ENCODE measurements around the gene ANKRD22.
A peak's percentile ranks its signal among the peaks of the same experiment; 100 is the strongest.

Gene ANKRD22
- total RNA-seq, result 0 to 0.30 (median 0) reads per million in 9 experiments

- Mint-ChIP-seq H3K27ac (no peak within 1 kb of the TSS), H3K36me3 (ENCODE audit: insufficient read depth) (no peaks in the 10 kb centered on the region), H3K4me3 (no peak within 1 kb of the TSS), H3K27me3 (peaks cover 0 to 7% of the 10 kb centered on the region in 2 donors), H3K9me3 (no peaks in the 10 kb centered on the region), H3K4me1 (ENCODE audit: low read depth in 2 of 2) (peaks cover 3% of the 10 kb centered on the region in 2 donors)
- ATAC-seq (replicated peaks) (no peak), DNase-seq (no peak)
Observed at GRCh38 chr10:88851706-88852105, at the start of gene ANKRD22. Gene ANKRD22, minus strand, starts transcription at chr10:88851844. Its CDS starts 237 bp downstream, at chr10:88851607.

DNA sequence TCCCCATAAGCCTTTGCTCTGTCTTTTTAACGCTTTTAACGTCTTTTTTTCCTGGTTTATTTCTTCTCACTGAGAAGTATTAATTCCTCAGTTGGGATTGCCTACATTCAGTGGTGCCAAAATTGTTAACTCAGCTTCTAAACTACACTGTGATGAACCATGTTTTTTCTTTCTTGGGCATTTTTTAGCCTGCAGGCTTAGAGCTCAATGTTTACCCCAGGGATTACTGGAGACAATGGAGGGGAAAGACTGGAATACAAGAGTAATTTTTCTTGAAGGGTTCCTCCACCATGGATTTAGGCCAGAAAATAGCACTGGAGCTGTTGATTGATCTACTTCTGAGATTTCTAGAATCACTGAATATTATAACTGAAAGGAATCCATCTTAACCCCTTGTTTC lies 48.2 kb upstream of the ANKRD22 start:
- ATAC-seq (replicated peaks) (no peak), DNase-seq (no peak)
- H3K4me1 Mint-ChIP-seq (ENCODE audit: low read depth in 2 of 2), result peaks cover 33 to 41% of the 10 kb centered on the region in 2 donors
- no peak overlapping the region for H3K4me3 Mint-ChIP-seq
- H3K9me3 Mint-ChIP-seq, result no peaks in the 10 kb centered on the region
- H3K27me3 Mint-ChIP-seq, result no peaks in the 10 kb centered on the region
- H3K27ac Mint-ChIP-seq, result peak overlapping the region; percentile 36 to 69
- H3K36me3 Mint-ChIP-seq (ENCODE audit: insufficient read depth), result peaks cover 25% of the 10 kb centered on the region

DNA sequence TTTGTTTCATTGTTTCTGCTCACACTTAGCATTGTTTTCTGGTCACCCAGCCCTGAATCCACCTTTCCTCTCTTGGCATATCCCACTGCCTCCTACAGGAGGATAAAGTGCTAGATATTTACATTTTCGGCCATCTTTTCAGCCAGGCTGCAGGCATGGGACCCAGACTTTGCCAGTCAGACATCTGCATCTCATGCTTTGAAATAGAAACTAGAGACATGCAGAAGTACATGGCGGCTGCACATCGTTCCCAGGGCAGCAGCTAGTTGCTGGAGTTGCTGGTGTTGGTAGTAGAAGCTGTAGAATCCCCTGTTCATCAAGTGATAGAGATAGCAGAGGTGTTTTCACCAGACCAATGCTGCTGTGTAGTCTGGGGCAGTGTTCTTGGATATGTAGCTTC lies 47.1 kb upstream of the ANKRD22 start:
- no peaks in the 10 kb centered on the region for H3K9me3 Mint-ChIP-seq
- H3K4me3 Mint-ChIP-seq, result no peak overlapping the region
- peak overlapping the region in 1 of 2 donors; percentile 22 for H3K27ac Mint-ChIP-seq
- H3K36me3 Mint-ChIP-seq (ENCODE audit: insufficient read depth), result peaks cover 16% of the 10 kb centered on the region
- DNase-seq (no peak), ATAC-seq (replicated peaks) (no peak)
- H3K4me1 Mint-ChIP-seq (ENCODE audit: low read depth in 2 of 2), result peaks cover 35 to 44% of the 10 kb centered on the region in 2 donors
- no peaks in the 10 kb centered on the region for H3K27me3 Mint-ChIP-seq

- Mint-ChIP-seq H3K36me3 (ENCODE audit: insufficient read depth) (peaks cover 1% of the 10 kb centered on the region), H3K4me1 (ENCODE audit: low read depth in 2 of 2) (peaks cover 35 to 48% of the 10 kb centered on the region in 2 donors), H3K27me3 (no peaks in the 10 kb centered on the region), H3K27ac (peak overlapping the region; percentile 51 to 55), H3K9me3 (no peaks in the 10 kb centered on the region), H3K4me3 (peak overlapping the region in 1 of 2 donors; percentile 28)
- ATAC-seq (replicated peaks), result no peak
- no peak for DNase-seq
Observed at GRCh38 chr10:88896994-88897853, 45.6 kb upstream of the ANKRD22 start.

DNA sequence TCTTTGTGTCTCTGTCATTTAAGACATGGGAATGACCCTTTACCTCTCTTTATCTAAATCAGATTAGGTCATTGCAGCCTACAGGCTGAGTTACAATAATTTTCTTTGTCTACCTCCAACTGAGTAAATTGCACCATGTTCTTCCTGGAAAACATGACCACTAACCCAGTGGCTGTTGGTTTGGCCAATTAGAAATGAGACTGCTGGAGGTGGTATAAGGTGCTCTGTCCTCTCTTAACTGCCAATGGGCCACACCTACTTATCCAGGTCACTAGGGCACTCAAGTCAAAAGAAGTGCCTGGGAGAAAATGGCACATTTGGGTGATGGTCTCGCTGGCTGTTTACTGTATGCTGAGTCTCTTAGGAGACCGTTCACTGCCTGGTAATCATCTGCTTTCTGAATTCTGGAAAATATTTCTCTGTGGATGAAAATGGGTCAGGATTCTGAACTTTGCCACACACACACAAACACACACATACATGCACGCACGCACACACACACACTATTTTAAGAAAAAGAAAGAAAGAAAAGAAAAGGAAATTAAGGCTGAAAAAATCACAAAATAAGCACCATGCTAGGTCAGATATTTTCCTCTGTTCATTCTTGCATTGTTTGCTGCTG lies 44.8 kb upstream of the ANKRD22 start:
- peaks cover 3% of the 10 kb centered on the region for H3K36me3 Mint-ChIP-seq (ENCODE audit: insufficient read depth)
- H3K27me3 Mint-ChIP-seq, result no peaks in the 10 kb centered on the region
- no peaks in the 10 kb centered on the region for H3K9me3 Mint-ChIP-seq
- peak overlapping the region; percentile 51 to 55 for H3K27ac Mint-ChIP-seq
- H3K4me1 Mint-ChIP-seq (ENCODE audit: low read depth in 2 of 2), result peaks cover 37 to 53% of the 10 kb centered on the region in 2 donors
- DNase-seq (no peak), ATAC-seq (replicated peaks) (no peak)
- H3K4me3 Mint-ChIP-seq, result peak overlapping the region in 1 of 2 donors; percentile 28

GRCh38 chr10:88895250-88895649 lies 43.6 kb upstream of the ANKRD22 start:
- ATAC-seq (replicated peaks) (no peak), DNase-seq (no peak)
- Mint-ChIP-seq H3K27ac (no peak overlapping the region), H3K9me3 (no peaks in the 10 kb centered on the region), H3K4me3 (no peak overlapping the region), H3K36me3 (ENCODE audit: insufficient read depth) (peaks cover 4% of the 10 kb centered on the region), H3K27me3 (no peaks in the 10 kb centered on the region), H3K4me1 (ENCODE audit: low read depth in 2 of 2) (peaks cover 31 to 52% of the 10 kb centered on the region in 2 donors)

DNA sequence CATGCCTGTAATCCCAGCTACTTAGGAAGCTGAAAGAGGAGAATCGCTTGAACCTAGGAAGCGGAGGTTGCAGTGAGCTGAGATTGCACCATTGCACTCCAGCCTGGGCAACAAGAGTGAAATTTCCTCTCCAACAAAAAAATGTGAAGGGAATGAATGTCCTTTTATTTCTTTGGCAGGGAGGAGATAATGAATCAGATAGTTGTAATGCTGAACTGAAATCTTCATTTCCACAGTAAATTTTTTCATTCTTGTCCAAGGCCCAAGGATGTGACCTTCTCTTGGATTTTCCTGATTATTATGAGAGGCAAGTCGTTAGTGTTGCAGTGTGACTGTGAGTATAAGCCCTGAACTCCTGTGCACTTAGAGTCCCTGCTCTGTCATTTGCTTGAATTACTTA lies 42.0 kb upstream of the ANKRD22 start:
- no peaks in the 10 kb centered on the region for H3K9me3 Mint-ChIP-seq
- ATAC-seq (replicated peaks) (no peak), DNase-seq (no peak)
- peaks cover 34 to 59% of the 10 kb centered on the region in 2 donors for H3K4me1 Mint-ChIP-seq (ENCODE audit: low read depth in 2 of 2)
- no peaks in the 10 kb centered on the region for H3K27me3 Mint-ChIP-seq
- H3K36me3 Mint-ChIP-seq (ENCODE audit: insufficient read depth), result peaks cover 8% of the 10 kb centered on the region
- H3K4me3 Mint-ChIP-seq, result no peak overlapping the region
- peak overlapping the region in 1 of 2 donors; percentile 53 for H3K27ac Mint-ChIP-seq

DNA sequence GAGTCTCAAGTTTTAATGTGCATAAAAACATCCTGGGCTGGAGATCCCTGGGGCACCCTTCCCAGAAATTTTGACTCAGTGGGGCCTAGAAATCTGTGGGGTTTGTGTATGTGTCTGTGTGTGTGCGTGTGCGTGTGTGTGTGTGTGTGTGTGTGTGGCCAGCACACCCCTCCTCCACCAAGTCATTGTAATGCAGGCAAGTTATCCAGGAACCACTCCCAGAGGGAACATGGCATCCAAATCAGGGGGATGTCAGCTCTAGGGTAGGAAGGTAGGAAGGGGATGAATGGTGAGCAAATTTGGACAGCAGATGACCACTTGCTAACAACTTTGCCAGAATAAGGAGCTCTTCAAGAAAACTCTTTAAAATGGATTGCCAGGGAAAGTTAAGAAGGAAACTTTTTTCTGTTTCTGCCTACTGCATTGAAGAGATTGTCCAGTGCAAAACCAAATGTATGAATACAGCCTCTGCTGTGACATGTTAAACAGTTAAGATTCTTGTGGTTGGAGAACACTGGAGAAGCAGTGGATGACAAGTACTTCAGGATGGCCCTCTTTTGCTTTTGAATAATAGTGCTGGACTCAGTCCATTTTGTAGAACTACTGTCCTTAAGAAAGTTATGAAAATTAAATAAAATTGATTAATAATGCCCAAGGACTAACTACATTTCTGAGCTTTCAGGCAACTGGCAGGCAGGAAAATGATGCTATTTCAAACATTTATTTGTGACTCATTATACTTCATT lies 40.8 kb upstream of the ANKRD22 start:
- no peaks in the 10 kb centered on the region for H3K9me3 Mint-ChIP-seq
- H3K4me3 Mint-ChIP-seq, result no peak overlapping the region
- no peaks in the 10 kb centered on the region for H3K27me3 Mint-ChIP-seq
- peaks cover 8% of the 10 kb centered on the region for H3K36me3 Mint-ChIP-seq (ENCODE audit: insufficient read depth)
- DNase-seq (no peak), ATAC-seq (replicated peaks) (no peak)
- H3K27ac Mint-ChIP-seq, result no peak overlapping the region
- H3K4me1 Mint-ChIP-seq (ENCODE audit: low read depth in 2 of 2), result peaks cover 35 to 58% of the 10 kb centered on the region in 2 donors

DNA sequence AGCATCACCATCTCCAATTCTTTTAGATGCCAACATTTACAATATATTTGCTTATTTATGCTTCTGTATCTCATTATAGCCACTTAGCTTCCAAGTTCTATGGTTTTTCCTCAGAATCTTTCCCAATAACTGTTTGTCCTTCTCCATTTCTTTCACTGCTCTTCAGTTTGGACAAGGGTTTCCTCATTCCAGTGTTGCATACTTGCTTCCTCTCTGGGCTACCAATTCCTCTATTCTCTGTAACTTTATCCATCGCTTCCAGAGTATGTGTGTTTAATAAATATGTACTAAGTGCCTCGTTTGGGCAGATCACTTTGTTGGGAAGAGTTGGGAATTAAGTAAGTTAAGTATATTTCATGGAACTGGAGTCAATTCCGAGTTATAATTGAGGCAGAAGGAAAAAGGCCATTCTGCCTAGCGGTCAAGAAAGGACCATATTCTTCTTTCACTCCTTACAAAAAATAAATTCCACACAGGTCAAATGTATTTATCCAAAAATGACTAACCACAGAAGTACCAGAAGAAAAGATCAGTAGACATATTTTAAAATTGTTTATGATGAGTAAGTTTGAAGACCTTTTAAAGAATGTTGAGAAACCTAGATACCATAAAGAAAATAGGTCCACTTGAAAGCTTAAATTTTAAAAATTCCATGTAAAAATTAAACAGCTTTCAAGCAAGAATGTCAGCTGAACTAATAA lies 39.2 kb upstream of the ANKRD22 start:
- Mint-ChIP-seq H3K27ac (no peak overlapping the region), H3K4me3 (no peak overlapping the region), H3K36me3 (ENCODE audit: insufficient read depth) (peaks cover 8% of the 10 kb centered on the region), H3K4me1 (ENCODE audit: low read depth in 2 of 2) (peaks cover 25 to 57% of the 10 kb centered on the region in 2 donors), H3K9me3 (no peaks in the 10 kb centered on the region), H3K27me3 (no peaks in the 10 kb centered on the region)
- DNase-seq (no peak), ATAC-seq (replicated peaks) (no peak)

GRCh38 chr10:88889559-88890337 lies 38.1 kb upstream of the ANKRD22 start:
- ATAC-seq (replicated peaks) (no peak), DNase-seq (no peak)
- peaks cover 29 to 67% of the 10 kb centered on the region in 2 donors for H3K4me1 Mint-ChIP-seq (ENCODE audit: low read depth in 2 of 2)
- H3K9me3 Mint-ChIP-seq, result no peaks in the 10 kb centered on the region
- peak overlapping the region in 1 of 2 donors; percentile 25 for H3K27ac Mint-ChIP-seq
- H3K4me3 Mint-ChIP-seq, result no peak overlapping the region
- H3K27me3 Mint-ChIP-seq, result no peaks in the 10 kb centered on the region
- peaks cover 8% of the 10 kb centered on the region for H3K36me3 Mint-ChIP-seq (ENCODE audit: insufficient read depth)

GRCh38 chr10:88888810-88889445 lies 37.3 kb upstream of the ANKRD22 start:
- ATAC-seq (replicated peaks) (no peak), DNase-seq (no peak)
- peaks cover 8% of the 10 kb centered on the region for H3K36me3 Mint-ChIP-seq (ENCODE audit: insufficient read depth)
- no peaks in the 10 kb centered on the region for H3K27me3 Mint-ChIP-seq
- H3K9me3 Mint-ChIP-seq, result no peaks in the 10 kb centered on the region
- peak overlapping the region in 1 of 2 donors; percentile 16 for H3K4me3 Mint-ChIP-seq
- H3K4me1 Mint-ChIP-seq (ENCODE audit: low read depth in 2 of 2), result peaks cover 32 to 73% of the 10 kb centered on the region in 2 donors
- peak overlapping the region in 1 of 2 donors; percentile 3 for H3K27ac Mint-ChIP-seq

GRCh38 chr10:88886557-88886956 lies 34.9 kb upstream of the ANKRD22 start:
- ATAC-seq (replicated peaks) (no peak), DNase-seq (no peak)
- Mint-ChIP-seq H3K4me1 (ENCODE audit: low read depth in 2 of 2) (peaks cover 43 to 85% of the 10 kb centered on the region in 2 donors), H3K9me3 (no peaks in the 10 kb centered on the region), H3K27ac (no peak overlapping the region), H3K27me3 (no peaks in the 10 kb centered on the region), H3K4me3 (no peak overlapping the region), H3K36me3 (ENCODE audit: insufficient read depth) (peaks cover 17% of the 10 kb centered on the region)
